Measurements from ENCODE around the gene FRMPD1. TPM values are rescaled to one million over a fixed set of nuclear protein-coding genes. Genes with fewer than 3 reads are reported as not detected.

Gene FRMPD1
- polyA plus RNA-seq, 1 donor from 2014 or later: 0.35 TPM

- TF ChIP-seq SMC3 (conservative IDR thresholded peaks at IDR 0.05; ENCODE audit: poor library complexity) (no peak), CTCF (IDR thresholded peaks at IDR 0.05; ENCODE audit: poor library complexity, severe bottlenecking) (no peak), TAF1 (IDR thresholded peaks at IDR 0.05; ENCODE audit: low read depth) (no peak), EZH2 (IDR thresholded peaks at IDR 0.05; ENCODE audit: borderline replicate concordance, insufficient read depth, low read length, poor library complexity, severe bottlenecking) (no peak), MXI1 (conservative IDR thresholded peaks at IDR 0.05; ENCODE audit: poor library complexity, severe bottlenecking) (no peak), RAD21 (conservative IDR thresholded peaks at IDR 0.05) (no peak), POLR2AphosphoS5 (IDR thresholded peaks at IDR 0.05) (no peak), REST (IDR thresholded peaks at IDR 0.05; ENCODE audit: borderline replicate concordance) (no peak), EP300 (conservative IDR thresholded peaks at IDR 0.05; ENCODE audit: poor library complexity, severe bottlenecking) (no peak)
- Histone ChIP-seq H3K27me3 (ENCODE audit: insufficient read depth, low read depth, low read length) (no peaks in the 10 kb centered on the region), H4K20me1 (ENCODE audit: insufficient read depth) (no peaks in the 10 kb centered on the region), H2AFZ (ENCODE audit: low read depth, low read length) (no peak overlapping the region), H3K9me3 (ENCODE audit: low read length) (no peaks in the 10 kb centered on the region), H3K9ac (ENCODE audit: low read length) (no peak overlapping the region), H3F3A (ENCODE audit: insufficient read depth, low read length, poor library complexity, severe bottlenecking) (no peaks in the 10 kb centered on the region), H3K4me2 (ENCODE audit: low read length) (no peak overlapping the region), H3K79me2 (replicated peaks; ENCODE audit: insufficient read depth, low read length) (no peaks in the 10 kb centered on the region), H3K27ac (ENCODE audit: low read length) (no peak overlapping the region), H3K4me3 (ENCODE audit: low read length) (no peak overlapping the region), H3K36me3 (ENCODE audit: insufficient read depth, low read length) (no peaks in the 10 kb centered on the region), H3K9me2 (ENCODE audit: insufficient read depth, low read length) (no peaks in the 10 kb centered on the region)
Measured at GRCh38 chr9:37706290-37706689, 55.5 kb downstream of the FRMPD1 start.

GRCh38 chr9:37707748-37708147, 57.0 kb downstream of the FRMPD1 start:
- H3K79me2 ChIP-seq (replicated peaks; ENCODE audit: insufficient read depth, low read length): no peaks in the 10 kb centered on the region
- TF ChIP-seq MXI1 (conservative IDR thresholded peaks at IDR 0.05; ENCODE audit: poor library complexity, severe bottlenecking): no peak
- no peak for TF ChIP-seq TAF1 (IDR thresholded peaks at IDR 0.05; ENCODE audit: low read depth)
- no peak for TF ChIP-seq RAD21 (conservative IDR thresholded peaks at IDR 0.05)
- no peak for TF ChIP-seq SMC3 (conservative IDR thresholded peaks at IDR 0.05; ENCODE audit: poor library complexity)
- no peak for TF ChIP-seq CTCF (IDR thresholded peaks at IDR 0.05; ENCODE audit: poor library complexity, severe bottlenecking)
- TF ChIP-seq EZH2 (IDR thresholded peaks at IDR 0.05; ENCODE audit: borderline replicate concordance, insufficient read depth, low read length, poor library complexity, severe bottlenecking): no peak
- TF ChIP-seq REST (IDR thresholded peaks at IDR 0.05; ENCODE audit: borderline replicate concordance): no peak
- TF ChIP-seq EP300 (conservative IDR thresholded peaks at IDR 0.05; ENCODE audit: poor library complexity, severe bottlenecking): no peak
- no peak for TF ChIP-seq POLR2AphosphoS5 (IDR thresholded peaks at IDR 0.05)
- H3K9me3 ChIP-seq (ENCODE audit: low read length): no peaks in the 10 kb centered on the region

More at GRCh38 chr9:37707748-37708147, 57.0 kb downstream of the FRMPD1 start:
- no peak overlapping the region for H3K27ac ChIP-seq (ENCODE audit: low read length)
- H3K27me3 ChIP-seq (ENCODE audit: insufficient read depth, low read depth, low read length): no peaks in the 10 kb centered on the region
- no peaks in the 10 kb centered on the region for H3F3A ChIP-seq (ENCODE audit: insufficient read depth, low read length, poor library complexity, severe bottlenecking)
- no peaks in the 10 kb centered on the region for H3K36me3 ChIP-seq (ENCODE audit: insufficient read depth, low read length)
- H3K4me2 ChIP-seq (ENCODE audit: low read length): no peak overlapping the region
- no peaks in the 10 kb centered on the region for H3K9me2 ChIP-seq (ENCODE audit: insufficient read depth, low read length)
- H2AFZ ChIP-seq (ENCODE audit: low read depth, low read length): no peak overlapping the region
- no peak overlapping the region for H3K4me3 ChIP-seq (ENCODE audit: low read length)
- no peaks in the 10 kb centered on the region for H4K20me1 ChIP-seq (ENCODE audit: insufficient read depth)
- H3K9ac ChIP-seq (ENCODE audit: low read length): no peak overlapping the region
